Measurements from ENCODE around the gene PALB2. TPM values are rescaled to one million over a fixed set of nuclear protein-coding genes. Genes with fewer than 3 reads are reported as not detected.

The PALB2 gene
- total and polyA plus RNA-seq, 10 donors = 9.3 to 22.0 (median 13.0) TPM

DNA sequence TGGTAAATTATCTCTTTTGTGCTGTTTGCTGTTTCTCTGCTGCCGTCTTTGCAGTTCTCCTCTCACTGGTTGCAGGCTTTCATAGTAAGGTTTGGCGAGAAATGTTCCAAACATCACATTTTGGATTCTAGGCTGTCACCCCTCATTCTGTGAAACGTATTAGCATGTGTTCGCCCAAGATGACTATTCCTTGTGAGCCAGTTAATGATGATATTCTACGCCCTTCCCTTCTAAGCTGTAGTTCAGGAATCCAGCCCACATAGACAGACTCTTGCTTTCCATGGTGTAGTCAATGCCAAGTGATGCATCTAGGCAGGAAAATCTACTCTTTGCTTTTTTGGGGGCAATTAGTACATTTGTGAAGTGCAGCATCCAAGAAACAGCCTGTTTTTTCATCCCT is 69.2 kb downstream of the PALB2 start:
- TF ChIP-seq POLR2A (IDR thresholded peaks at IDR 0.05) (no peak), POLR2AphosphoS5 (IDR thresholded peaks at IDR 0.05) (no peak)
- TF ChIP-seq, protein P1, sequence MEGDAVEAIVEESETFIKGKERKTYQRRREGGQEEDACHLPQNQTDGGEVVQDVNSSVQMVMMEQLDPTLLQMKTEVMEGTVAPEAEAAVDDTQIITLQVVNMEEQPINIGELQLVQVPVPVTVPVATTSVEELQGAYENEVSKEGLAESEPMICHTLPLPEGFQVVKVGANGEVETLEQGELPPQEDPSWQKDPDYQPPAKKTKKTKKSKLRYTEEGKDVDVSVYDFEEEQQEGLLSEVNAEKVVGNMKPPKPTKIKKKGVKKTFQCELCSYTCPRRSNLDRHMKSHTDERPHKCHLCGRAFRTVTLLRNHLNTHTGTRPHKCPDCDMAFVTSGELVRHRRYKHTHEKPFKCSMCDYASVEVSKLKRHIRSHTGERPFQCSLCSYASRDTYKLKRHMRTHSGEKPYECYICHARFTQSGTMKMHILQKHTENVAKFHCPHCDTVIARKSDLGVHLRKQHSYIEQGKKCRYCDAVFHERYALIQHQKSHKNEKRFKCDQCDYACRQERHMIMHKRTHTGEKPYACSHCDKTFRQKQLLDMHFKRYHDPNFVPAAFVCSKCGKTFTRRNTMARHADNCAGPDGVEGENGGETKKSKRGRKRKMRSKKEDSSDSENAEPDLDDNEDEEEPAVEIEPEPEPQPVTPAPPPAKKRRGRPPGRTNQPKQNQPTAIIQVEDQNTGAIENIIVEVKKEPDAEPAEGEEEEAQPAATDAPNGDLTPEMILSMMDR (IDR thresholded peaks at IDR 0.05 in 8 of 11, conservative IDR thresholded peaks at IDR 0.05 in 3 of 11) = no peak
- H3K4me3 ChIP-seq = no peak overlapping the region
- peaks cover 0 to 29% (median 16%) of the 10 kb centered on the region in 6 donors for H3K4me1 ChIP-seq
- 95 to 99% (median 96%) methylated on average over 5 of the region's 5 CpGs for WGBS, 5 donors
- peaks cover 0 to 100% (median 68%) of the 10 kb centered on the region in 6 donors for H3K36me3 ChIP-seq
- H3K9me3 ChIP-seq = no peaks in the 10 kb centered on the region
- H3K27me3 ChIP-seq (replicated peaks in 1 of 7) = no peaks in the 10 kb centered on the region
- no peak overlapping the region for H3K27ac ChIP-seq
- DNase-seq = no peak
- intact Hi-C loops (cut with DNase I; ENCODE audit: low total_unique reads) = no loop called here

DNA sequence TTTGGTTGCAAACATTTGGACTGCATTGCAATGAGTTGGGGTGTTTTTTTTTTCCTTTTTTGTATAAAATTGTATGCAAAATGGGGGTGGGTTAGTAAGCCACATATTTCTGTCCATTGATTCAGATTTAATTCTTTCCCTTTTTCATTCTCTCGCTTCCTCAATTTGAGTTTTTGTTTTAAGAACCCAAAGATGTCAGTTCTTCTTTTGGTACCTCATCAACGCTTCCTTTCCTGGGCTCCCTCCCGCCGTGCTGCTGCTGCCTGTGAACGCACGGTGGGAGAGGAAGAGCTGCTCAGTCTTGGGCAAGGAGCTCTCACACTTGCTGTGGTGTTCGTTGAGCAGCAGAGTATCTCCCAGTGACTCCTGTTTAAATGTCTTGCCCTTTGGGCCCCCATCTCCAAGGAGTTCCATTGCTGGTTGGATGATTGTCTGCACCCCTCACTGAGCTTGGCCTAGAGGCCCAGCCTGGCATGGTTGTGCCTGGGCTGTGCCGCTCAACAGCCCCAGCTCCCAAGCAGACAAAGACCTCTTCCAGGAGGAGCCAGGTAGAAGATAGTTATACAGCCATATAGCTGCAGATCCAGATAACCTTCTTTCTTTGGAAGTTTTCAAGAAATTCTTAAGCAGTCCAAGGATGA is 70.0 kb downstream of the PALB2 start:
- TF ChIP-seq, protein P1 (IDR thresholded peaks at IDR 0.05 in 8 of 11, conservative IDR thresholded peaks at IDR 0.05 in 3 of 11) = no peak
- TF ChIP-seq POLR2A (IDR thresholded peaks at IDR 0.05) = no peak
- peak in 1 of 3 donors; percentile 55 for TF ChIP-seq POLR2AphosphoS5 (IDR thresholded peaks at IDR 0.05)
- H3K27me3 ChIP-seq (replicated peaks in 1 of 7) = no peaks in the 10 kb centered on the region
- DNase-seq = no peak
- peaks cover 0 to 29% (median 16%) of the 10 kb centered on the region in 6 donors for H3K4me1 ChIP-seq
- H3K36me3 ChIP-seq = peaks cover 0 to 100% (median 73%) of the 10 kb centered on the region in 6 donors
- WGBS, 5 donors = 50 to 59% (median 53%) methylated on average over 8 of the region's 8 CpGs
- no peaks in the 10 kb centered on the region for H3K9me3 ChIP-seq
- no peak overlapping the region for H3K4me3 ChIP-seq
- peak overlapping the region in 4 of 8 donors; percentile 8 to 64 (median 33) for H3K27ac ChIP-seq
- intact Hi-C loops (cut with DNase I; ENCODE audit: low total_unique reads) = no loop called here

DNA sequence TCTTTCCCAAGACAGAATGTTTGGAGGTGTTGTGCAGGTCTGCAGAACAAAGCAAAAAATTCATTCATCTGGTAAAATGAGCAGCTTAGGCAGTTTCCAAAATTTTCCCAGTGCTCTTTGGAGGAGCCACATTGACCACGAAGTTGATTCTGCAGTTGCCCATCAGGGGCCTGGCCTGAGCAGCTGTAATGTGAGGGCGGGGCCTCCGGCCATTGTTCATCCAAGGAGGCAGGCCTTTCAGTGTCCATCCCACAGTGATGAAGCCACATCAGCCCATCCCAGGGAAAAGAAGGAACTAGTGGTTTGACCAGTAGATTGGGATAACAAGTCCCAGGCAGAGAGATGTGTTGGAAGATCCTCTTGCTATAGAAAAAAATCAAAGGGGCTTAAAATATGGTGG is 73.5 kb downstream of the PALB2 start:
- TF ChIP-seq, protein P1 (IDR thresholded peaks at IDR 0.05 in 8 of 11, conservative IDR thresholded peaks at IDR 0.05 in 3 of 11) = no peak
- no peak for TF ChIP-seq POLR2AphosphoS5 (IDR thresholded peaks at IDR 0.05)
- TF ChIP-seq POLR2A (IDR thresholded peaks at IDR 0.05) = no peak

DNA sequence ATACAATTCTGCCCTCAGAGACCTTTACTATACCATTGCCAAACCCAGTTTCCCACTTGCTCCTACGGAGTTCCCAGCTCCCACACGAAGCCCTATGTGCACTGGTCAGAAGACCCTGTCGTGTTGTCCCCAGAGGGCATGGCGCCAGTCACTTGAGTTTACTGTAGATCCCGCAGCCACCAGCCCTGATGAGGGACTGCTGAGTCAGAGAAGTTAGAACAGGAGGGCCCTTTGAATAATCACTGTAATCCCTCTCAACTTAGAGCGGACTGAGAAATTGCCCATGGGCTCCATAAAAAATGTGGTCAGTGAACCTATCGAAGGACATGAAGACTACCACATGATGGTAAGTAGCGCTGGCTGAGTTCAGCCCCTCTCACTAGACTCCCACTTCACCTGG is 74.4 kb downstream of the PALB2 start:
- H3K27ac ChIP-seq = peak overlapping the region in 4 of 8 donors; percentile 13 to 61 (median 60)
- TF ChIP-seq, protein P1 (IDR thresholded peaks at IDR 0.05 in 8 of 11, conservative IDR thresholded peaks at IDR 0.05 in 3 of 11) = no peak
- TF ChIP-seq POLR2AphosphoS5 (IDR thresholded peaks at IDR 0.05) (no peak), POLR2A (IDR thresholded peaks at IDR 0.05) (no peak)
- H3K9me3 ChIP-seq = no peaks in the 10 kb centered on the region
- peaks cover 0 to 100% (median 94%) of the 10 kb centered on the region in 6 donors for H3K36me3 ChIP-seq
- DNase-seq = peak; percentile 32
- intact Hi-C loops (cut with DNase I; ENCODE audit: low total_unique reads) = no loop called here
- no peaks in the 10 kb centered on the region for H3K27me3 ChIP-seq (replicated peaks in 1 of 7)
- H3K4me3 ChIP-seq = no peak overlapping the region
- H3K4me1 ChIP-seq = peaks cover 0 to 35% (median 23%) of the 10 kb centered on the region in 6 donors
- 94 to 98% (median 97%) methylated on average over 8 of the region's 8 CpGs for WGBS, 5 donors

More for the DNA sequence above, 73.5 kb downstream of the PALB2 start:
- Histone ChIP-seq H3K36me3 (peaks cover 0 to 100% (median 94%) of the 10 kb centered on the region in 6 donors), H3K9me3 (no peaks in the 10 kb centered on the region), H3K4me1 (peaks cover 0 to 38% (median 23%) of the 10 kb centered on the region in 6 donors), H3K4me3 (no peak overlapping the region), H3K27me3 (replicated peaks in 1 of 7) (no peaks in the 10 kb centered on the region), H3K27ac (no peak overlapping the region)
- 93 to 100% (median 95%) methylated on average over 2 to 3 of the region's 3 CpGs for WGBS, 5 donors
- intact Hi-C loops (cut with DNase I; ENCODE audit: low total_unique reads) = no loop called here
- peak; percentile 23 for DNase-seq
